HepG2 (cell line): Measurements from ENCODE around the gene SMAD7.

ENCODE experiments used
- FOSL1 ChIP-seq: sonication (generic); formaldehyde crosslinking; IDR thresholded peaks from 2 replicates; pipeline ENCODE4 v1.9.0; 2021; ENCODE audit warnings: missing genetic modification reagents, borderline replicate concordance
- MAFK ChIP-seq, 2 experiments: IDR thresholded peaks in 1 of 2; conservative IDR thresholded peaks in 1 of 2; 2 replicates each; pipeline ENCODE4 v1.6.1; 2011; ENCODE audit warnings: improper control_type of control experiment in 2 of 2, low read length in 2 of 2
- POLR2AphosphoS5 ChIP-seq: IDR thresholded peaks from 2 replicates; pipeline ENCODE4 v1.6.1; 2012; ENCODE audit warnings: low read depth, low read length
- TF ChIP-seq, protein P1 (sequence below): sonication (generic); formaldehyde crosslinking; IDR thresholded peaks from 2 replicates; pipeline ENCODE4 v1.4.0; 2020; ENCODE audit warnings: missing genetic modification reagents
- TF ChIP-seq, protein P2 (sequence below): sonication (generic); formaldehyde crosslinking; IDR thresholded peaks from 2 replicates; pipeline ENCODE4 v1.4.0; 2020; ENCODE audit warnings: missing genetic modification reagents, borderline replicate concordance

DNA sequence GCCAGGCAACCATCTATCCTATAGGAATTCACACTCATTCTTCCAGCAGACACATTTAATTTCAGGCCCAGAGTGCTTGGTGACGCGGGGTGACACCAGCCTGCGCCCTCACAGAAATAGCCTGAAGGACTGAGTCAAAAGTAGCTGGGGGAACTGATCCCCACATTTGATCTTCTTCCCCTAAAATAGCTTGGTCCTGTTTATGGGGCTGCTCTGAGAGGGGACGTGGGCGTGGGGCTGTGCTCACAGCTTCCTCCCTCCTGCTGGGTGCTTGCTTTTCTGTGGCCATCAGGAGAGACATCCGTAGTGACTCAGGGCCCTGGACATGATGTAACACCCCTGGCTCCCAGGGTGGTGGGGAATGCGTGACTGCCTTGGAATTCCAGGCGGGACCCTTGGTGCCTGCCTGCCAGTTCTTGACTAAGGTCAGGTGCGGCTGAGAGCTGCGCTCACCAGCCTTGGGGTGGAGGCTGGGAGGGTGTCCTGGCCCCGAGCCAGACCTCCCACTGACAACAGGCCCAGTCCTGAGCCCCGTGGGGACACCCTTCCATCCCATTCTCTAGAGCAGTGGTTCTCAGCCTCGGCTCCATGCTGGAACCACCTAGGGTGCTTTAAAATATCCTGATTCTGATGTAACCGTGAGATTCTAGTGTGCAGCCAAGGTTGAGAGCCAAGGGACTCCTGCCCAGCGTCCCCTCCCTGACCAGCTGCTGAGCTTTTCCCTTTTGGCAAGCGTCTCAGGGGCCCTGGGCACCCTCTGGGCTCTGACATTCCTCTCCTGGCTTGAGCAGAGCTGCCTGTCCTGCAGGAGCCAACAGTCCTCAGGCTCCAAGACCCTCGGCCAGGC lies 47.4 kb upstream of the SMAD7 start:
- TF ChIP-seq, protein P1, sequence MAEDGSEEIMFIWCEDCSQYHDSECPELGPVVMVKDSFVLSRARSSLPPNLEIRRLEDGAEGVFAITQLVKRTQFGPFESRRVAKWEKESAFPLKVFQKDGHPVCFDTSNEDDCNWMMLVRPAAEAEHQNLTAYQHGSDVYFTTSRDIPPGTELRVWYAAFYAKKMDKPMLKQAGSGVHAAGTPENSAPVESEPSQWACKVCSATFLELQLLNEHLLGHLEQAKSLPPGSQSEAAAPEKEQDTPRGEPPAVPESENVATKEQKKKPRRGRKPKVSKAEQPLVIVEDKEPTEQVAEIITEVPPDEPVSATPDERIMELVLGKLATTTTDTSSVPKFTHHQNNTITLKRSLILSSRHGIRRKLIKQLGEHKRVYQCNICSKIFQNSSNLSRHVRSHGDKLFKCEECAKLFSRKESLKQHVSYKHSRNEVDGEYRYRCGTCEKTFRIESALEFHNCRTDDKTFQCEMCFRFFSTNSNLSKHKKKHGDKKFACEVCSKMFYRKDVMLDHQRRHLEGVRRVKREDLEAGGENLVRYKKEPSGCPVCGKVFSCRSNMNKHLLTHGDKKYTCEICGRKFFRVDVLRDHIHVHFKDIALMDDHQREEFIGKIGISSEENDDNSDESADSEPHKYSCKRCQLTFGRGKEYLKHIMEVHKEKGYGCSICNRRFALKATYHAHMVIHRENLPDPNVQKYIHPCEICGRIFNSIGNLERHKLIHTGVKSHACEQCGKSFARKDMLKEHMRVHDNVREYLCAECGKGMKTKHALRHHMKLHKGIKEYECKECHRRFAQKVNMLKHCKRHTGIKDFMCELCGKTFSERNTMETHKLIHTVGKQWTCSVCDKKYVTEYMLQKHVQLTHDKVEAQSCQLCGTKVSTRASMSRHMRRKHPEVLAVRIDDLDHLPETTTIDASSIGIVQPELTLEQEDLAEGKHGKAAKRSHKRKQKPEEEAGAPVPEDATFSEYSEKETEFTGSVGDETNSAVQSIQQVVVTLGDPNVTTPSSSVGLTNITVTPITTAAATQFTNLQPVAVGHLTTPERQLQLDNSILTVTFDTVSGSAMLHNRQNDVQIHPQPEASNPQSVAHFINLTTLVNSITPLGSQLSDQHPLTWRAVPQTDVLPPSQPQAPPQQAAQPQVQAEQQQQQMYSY (CRISPR knock-in tag) = no peak
- TF ChIP-seq MAFK (conservative IDR thresholded peaks at IDR 0.05 in 1 of 2, IDR thresholded peaks at IDR 0.05 in 1 of 2; ENCODE audit: low read length in 2 of 2) = no peak
- TF ChIP-seq POLR2AphosphoS5 = no peak
- TF ChIP-seq, protein P2, sequence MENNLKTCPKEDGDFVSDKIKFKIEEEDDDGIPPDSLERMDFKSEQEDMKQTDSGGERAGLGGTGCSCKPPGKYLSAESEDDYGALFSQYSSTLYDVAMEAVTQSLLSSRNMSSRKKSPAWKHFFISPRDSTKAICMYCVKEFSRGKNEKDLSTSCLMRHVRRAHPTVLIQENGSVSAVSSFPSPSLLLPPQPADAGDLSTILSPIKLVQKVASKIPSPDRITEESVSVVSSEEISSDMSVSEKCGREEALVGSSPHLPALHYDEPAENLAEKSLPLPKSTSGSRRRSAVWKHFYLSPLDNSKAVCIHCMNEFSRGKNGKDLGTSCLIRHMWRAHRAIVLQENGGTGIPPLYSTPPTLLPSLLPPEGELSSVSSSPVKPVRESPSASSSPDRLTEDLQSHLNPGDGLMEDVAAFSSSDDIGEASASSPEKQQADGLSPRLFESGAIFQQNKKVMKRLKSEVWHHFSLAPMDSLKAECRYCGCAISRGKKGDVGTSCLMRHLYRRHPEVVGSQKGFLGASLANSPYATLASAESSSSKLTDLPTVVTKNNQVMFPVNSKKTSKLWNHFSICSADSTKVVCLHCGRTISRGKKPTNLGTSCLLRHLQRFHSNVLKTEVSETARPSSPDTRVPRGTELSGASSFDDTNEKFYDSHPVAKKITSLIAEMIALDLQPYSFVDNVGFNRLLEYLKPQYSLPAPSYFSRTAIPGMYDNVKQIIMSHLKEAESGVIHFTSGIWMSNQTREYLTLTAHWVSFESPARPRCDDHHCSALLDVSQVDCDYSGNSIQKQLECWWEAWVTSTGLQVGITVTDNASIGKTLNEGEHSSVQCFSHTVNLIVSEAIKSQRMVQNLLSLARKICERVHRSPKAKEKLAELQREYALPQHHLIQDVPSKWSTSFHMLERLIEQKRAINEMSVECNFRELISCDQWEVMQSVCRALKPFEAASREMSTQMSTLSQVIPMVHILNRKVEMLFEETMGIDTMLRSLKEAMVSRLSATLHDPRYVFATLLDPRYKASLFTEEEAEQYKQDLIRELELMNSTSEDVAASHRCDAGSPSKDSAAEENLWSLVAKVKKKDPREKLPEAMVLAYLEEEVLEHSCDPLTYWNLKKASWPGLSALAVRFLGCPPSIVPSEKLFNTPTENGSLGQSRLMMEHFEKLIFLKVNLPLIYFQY = no peak
- no peak for TF ChIP-seq FOSL1 (CRISPR knock-in tag)
